Loucy (cell line): ENCODE data around the gene AP1S1.

Experiments
- EZH2phosphoT487 ChIP-seq: fragments of 200-600 bp; IDR thresholded peaks from 2 replicates; pipeline ENCODE4 v1.6.1; 2018; ENCODE audit warnings: antibody characterized with exemption, mild to moderate bottlenecking, moderate library complexity, borderline replicate concordance
- TF ChIP-seq, protein P1 (sequence below): fragments of 200-600 bp; sonication (generic); conservative IDR thresholded peaks from 2 replicates; pipeline ENCODE4 v1.5.1; 2014; ENCODE audit warnings: mild to moderate bottlenecking, antibody characterized with exemption, low read length

DNA sequence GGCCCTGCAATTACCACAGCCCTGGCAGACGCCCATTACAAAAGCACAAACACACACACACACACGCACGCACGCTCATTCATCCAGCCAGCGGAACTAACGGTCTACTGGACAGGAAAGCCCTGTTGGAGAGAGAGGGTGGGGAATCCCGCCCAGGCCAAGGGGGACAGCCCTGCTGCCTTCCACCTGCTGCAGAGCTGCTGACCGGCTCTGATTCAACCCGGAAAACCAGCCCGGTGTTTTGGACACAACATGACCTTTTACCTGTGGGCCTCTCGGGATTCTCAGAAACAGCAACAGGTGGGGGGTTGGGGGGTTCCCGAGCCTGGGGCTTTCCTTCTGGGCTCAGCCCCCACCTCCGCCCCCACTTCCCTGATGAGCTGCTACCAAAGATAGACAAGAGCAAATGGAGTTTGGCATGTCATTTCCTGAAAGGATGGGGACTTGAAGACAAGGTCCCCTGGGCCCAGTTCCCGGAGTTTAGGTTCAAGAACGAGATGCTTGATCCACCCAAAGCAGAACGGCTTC lies 45.9 kb upstream of the AP1S1 start:
- TF ChIP-seq, protein P1, sequence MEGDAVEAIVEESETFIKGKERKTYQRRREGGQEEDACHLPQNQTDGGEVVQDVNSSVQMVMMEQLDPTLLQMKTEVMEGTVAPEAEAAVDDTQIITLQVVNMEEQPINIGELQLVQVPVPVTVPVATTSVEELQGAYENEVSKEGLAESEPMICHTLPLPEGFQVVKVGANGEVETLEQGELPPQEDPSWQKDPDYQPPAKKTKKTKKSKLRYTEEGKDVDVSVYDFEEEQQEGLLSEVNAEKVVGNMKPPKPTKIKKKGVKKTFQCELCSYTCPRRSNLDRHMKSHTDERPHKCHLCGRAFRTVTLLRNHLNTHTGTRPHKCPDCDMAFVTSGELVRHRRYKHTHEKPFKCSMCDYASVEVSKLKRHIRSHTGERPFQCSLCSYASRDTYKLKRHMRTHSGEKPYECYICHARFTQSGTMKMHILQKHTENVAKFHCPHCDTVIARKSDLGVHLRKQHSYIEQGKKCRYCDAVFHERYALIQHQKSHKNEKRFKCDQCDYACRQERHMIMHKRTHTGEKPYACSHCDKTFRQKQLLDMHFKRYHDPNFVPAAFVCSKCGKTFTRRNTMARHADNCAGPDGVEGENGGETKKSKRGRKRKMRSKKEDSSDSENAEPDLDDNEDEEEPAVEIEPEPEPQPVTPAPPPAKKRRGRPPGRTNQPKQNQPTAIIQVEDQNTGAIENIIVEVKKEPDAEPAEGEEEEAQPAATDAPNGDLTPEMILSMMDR = no peak
- no peak for TF ChIP-seq EZH2phosphoT487
